Fibroblast of skin of left quadriceps (primary cell): ENCODE data around the gene G6PD.
"Not testable (repeated sequence)": the region's sequence is repeated elsewhere in the genome, so short reads cannot be mapped to it uniquely, and the experiment has no call there.

Experiments
- DNase-seq, 2 experiments: peaks; one replicate each; pipeline ENCODE4 v3.0.0-alpha.2; 2013; ENCODE audit warnings: low read depth in 2 of 2

Gene G6PD

DNA sequence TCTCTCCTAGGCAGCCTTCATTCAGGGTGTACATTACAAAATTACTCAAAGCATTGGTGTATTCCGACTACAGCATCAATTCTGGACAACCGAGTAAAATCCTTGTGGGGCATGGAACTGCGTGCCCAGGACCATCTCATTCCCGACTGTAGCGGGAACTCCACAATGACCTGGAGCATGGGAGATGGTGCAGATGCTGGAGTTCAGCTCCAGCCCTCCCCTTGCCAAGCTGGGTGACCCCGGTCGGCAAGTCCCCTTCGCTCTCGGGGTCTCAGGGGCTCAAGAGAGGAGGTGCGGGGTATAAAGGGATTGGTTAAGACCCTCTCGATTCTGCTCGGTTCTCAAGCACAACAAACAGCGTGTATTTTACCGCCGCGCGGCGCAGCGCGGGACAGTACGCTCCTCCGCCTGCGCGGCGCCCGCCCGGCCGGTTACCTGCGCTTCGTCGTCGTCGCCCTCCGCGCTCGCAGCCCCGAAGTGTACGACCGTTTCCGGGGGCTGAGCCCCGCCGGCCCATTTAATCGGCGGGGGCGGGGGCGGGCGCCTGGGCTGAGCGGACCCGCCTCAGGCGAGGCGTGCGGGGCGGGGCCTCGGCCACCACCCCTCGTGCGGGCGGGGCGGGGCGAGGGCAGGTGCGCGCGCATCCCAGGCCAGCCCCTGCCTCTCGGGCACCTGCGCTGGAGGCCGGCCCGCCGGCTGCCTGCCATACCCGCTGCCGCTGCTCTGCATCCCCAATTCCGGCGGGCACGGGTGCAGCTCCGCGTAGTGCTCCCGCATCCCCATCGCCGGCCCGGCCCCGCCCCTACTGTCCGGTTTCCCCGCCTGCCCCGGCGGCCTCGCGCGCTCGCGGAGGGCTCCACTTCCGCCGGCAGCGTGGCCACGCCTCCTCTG lies at the start of gene G6PD:
TSS of gene G6PD (minus strand) at position 493 of the 891 bp plus-strand sequence. CDS start 691 bp downstream, outside the sequence.
- DNase-seq: peak; percentile 32 to 41

DNA sequence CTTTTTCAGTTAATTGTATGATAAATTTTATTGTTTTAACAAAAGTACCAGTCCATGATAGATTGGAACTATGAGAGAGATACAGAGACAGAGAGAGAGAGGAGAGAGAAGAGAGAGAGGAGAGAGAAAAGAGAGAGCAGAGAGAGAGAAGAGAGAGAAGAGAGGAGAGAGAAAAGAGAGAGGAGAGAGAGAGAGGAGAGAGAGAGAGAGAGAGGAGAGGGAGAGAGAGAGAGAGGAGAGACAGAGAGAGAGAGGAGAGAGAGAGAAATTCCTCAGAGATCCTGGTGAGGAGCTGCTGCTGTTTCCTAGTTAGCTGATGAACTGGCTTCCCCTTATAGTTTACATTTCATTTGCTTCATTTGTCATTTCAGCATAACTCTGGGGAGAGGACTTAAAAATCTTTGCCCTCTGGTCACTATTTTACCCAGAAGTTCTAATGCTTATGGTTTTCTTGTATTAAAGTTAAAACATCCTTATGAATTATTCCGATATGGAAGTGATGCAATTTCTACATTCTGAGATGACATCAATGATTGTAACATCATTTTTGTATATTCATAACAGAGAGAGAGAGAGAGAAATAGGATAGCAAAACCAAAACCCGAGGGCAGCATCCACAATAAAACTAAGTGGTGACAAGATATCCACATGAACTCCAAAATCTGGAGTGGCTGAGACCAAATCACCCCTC lies 49.1 kb upstream of the G6PD start:
- DNase-seq: no peak

DNA sequence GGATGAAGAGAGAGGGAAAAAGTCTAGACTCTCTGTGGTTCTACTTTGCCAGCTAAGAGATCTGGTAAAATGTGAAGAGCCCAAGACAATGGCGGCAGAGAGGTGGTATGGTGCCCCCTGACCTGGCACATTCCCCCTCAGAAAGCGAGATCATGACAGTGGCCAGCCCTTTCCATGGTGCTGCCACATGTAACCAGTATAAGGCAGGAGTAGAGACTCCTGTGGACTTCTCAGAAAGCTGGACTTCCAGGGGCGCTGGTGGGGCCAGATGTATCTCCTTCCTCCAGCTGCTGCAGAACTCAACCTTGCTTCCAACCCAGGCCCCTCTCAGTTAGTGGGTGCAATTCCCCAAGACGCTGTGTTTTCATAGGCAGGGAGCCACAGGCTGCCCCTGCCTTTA lies 47.8 kb upstream of the G6PD start:
- DNase-seq: no peak

DNA sequence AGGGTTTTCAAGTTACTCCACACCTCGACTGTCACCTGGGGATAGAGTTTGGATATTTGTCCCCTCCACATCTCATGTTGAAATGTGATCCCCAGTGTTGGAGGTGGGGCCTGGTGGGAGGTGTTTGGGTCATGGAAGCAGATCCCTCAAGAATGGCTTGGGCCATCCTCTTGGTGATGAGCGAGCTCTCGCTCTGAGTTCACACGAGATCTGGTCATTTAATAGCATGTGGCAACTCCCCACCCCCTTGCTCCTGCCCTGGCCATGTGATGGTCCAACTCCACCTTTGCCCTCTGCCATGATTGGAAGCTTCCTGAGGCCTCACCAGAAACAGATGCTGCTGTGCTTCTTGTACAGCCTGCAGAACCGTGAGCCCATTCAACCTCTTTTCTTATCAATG lies 46.6 kb upstream of the G6PD start:
- no peak for DNase-seq

DNA sequence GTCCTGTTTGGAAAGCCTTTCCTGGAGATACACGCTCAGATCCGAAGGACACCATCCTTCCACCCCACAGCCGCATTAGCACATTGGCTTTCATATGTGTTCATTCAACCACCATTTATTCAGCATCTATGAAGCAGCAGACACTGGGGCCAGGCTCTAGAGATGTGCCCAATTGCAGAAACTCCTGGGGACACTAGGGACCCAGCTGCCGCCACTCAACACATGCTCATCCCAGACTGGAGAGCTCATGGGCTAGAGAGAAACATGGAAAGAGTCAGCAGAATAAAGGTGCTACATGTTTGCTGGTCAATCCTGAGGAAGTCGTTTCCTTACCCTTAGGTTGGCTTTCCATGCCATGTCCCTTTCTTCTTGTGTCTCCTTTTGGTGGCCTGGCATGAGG lies 45.9 kb upstream of the G6PD start:
- DNase-seq: no peak

DNA sequence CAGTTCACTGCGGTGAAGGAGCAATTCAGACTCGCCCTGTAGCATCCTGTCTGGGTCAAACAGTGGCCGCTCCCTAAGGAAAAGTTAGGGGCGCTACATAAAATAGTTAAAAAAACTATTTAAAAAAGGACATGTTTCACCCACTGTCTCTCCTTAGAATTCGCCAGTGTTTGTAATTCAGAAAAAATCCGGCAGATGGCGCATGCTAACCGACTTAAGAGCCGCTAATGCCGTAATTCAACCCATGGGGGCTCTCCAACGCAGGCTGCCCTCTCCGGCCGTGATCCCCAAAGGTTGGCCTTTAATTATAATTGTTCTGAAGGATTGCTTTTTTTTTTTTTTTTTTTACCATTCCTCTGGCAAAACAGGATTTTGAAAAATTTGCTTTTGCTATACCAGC lies 43.8 kb upstream of the G6PD start:
- DNase-seq: not testable (repeated sequence)

DNA sequence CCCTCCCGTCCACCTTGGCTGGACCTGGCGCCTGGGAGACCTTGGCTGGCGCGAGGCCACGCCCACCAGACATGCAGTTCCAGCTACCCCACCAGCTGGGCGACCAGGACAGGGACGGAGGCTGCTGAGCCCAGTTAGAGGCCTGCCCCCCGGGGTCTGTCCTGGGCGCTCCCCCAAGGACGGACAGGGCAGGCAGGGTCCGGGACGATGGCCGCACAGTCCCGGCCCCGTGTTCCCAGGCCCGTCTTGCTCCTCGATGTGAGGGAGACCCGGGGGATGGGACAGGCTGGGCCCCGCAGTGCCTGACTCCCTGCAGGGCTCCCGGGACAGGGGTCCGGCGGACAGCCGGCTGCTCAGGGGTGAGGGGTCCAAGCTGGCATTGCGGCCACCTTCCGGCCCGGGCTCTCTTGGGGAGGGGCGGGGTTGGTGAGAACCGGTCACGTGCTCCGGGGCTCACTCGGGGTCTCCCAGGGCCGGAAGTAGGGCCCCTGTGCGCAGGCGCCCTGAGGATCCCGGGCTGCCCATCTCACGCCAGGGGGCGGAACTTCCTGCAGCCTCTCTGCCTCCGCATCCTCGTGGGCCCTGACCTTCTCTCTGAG lies 38.0 kb upstream of the G6PD start, which contains the start of gene CTAG1A:
TSS of gene CTAG1A (plus strand) at position 549 of the 599 bp plus-strand sequence. CDS start 74 bp downstream, outside the sequence.
- not testable (repeated sequence) for DNase-seq

DNA sequence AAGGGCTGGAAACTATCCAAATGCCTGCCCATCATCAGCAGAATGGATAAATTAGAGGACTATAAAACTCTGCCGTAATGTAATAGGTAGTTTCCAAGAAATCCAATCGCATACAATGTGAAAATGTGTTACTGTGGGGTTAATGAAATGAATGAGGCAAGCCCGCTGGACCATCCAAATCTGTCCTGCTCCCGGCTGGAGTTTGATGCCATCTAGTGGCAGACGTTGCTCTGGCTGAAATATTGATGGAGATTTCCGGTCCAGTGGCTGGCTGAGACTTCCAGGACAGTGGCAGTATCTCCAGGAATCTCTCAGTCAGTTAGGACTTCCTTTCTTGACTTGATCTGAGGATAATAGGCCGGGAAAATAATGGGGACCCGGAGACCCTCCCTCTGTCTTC lies 36.3 kb upstream of the G6PD start:
- not testable (repeated sequence) for DNase-seq

DNA sequence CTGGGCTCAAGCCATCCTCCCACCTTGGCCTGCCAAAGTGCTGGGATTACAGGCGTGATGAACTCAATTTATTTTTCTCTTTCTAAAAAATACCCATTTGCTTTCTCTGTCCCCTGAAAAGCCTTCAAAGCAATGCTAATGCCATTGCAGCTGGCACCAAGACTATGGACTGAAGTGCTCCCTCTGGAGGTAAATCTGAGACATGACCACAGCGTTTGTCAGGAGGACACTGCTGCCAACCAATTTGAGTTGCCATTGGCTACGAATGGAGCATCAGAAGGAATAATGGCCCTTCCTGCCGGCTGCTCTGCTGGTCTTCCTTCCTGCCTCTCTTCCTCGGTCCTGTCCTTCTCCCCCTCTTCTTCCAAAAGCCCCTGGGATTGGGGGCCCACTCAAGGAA lies 28.4 kb upstream of the G6PD start:
- DNase-seq: not testable (repeated sequence)

DNA sequence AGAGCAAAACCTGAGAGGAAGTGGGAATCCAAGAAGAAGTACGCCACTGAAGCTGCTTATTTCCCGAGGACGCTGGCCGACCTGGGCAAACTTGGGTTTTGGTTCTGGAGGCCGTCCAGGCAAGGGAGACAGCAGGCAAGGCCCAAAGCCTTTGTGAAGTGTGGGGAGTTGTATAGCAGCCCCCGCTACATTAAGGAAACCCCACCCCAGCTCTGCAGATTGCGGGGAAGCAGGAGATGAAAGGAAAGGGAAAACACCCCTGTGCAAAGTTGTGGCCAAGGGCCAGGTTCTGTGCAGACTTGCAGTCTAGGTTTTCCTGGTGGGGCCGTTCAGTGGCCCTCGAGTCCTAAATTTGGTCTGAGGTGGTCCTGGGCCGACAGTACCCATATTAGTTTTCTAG lies 26.4 kb upstream of the G6PD start:
- DNase-seq: not testable (repeated sequence)

DNA sequence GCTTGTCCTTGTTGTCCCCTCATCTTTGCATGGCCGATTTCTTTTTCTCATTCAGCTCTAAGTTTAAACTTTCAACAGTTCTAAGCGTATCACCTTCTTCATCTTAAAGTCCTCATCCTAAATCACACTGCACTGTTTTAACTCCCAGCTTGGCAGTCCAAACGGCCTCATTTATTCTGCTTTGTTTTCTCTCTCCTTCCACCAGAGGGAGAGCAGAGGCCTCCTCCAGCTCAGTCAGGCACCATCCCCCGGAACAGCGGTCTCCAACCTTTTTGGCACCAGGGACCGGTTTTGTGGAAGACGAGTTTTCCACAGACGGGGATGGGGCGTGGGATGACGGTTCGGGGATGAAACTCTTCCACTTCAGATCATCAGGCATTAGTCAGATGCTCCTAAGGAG lies 23.7 kb upstream of the G6PD start:
- not testable (repeated sequence) for DNase-seq

DNA sequence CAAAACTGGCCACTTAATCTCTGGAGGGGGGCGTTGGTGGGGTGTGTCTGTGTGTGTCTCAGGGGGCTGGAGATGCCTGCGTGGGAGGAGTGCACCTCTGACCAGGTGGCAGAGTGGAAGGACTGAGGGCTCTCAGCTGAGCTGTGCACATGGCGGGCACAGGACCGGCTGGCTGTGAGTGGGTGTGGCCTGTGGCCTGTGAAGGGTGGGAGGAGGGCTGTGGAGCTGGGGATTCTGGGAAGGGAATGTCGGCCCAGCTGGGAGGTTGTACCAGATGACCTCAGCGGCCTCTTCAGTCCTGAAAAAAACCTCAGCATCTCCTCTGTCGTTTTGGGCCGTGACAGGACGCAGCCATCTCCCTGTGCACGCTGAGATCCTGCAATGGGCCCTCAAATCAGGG lies 15.6 kb upstream of the G6PD start:
- not testable (repeated sequence) for DNase-seq

DNA sequence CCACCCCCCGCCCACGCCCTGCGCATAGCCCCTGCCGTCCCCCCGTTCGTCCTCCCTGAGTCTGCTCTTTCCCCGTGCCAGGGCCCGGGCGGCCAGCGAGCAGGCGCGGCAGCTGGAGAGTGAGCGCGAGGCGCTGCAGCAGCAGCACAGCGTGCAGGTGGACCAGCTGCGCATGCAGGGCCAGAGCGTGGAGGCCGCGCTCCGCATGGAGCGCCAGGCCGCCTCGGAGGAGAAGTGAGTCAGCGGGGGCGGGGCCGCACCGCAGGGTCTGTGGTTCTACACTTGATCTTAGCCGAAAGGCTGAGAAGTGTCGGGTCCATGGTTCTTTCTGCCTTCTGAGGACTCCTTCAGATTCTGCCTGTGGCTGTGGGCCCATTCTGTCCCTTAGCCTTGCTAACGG lies 13.7 kb upstream of the G6PD start:
- DNase-seq: not testable (repeated sequence)

DNA sequence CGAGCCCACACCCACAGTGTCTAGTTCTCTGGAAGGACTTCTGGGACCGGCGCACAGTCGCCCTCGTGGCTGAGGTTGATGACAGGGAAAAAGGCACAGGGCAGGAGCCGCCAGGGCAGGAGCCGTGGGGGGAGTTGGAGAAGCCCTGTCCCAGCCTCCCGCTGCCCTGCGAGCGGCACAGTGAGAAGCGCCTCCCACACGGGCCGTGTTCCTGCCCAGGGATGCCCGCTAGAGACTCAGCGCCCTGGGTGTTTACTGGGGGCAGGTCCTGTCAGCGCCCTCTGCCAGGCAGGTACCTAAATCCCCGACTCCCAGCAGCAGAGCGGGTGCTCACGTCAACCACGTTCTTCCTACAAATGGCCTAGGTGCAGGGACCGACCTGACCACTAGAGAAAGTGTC lies 12.2 kb upstream of the G6PD start:
- DNase-seq: not testable (repeated sequence)

DNA sequence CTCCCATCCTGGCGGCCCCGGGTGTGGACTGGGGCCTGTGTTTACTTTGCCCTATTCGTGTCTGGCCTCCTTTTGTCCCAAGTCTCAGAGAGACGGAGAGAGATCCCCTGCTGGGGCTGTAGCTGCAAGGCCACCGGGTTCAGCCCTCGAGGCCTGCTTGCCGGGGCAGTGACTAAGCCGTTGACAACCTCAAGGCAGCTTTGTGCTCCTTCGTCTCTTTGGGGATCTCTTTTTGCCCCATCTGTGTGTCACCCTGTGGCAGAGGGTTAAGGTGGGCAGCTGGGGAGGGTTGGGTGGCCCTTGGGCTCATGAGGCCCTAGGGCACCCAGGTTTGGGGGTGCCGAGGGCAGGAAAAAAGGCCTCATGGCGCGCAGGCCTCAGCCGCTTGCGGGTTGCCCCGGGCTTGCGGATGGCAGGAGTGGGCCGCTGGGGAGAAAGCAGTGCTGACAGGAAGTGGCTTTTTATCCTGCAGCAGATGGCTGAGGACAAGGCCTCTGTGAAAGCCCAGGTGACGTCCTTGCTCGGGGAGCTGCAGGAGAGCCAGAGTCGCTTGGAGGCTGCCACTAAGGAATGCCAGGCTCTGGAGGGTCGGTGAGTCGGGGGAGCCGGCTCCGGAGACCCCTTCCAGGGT lies 11.5 kb upstream of the G6PD start:
- DNase-seq: not testable (repeated sequence)

DNA sequence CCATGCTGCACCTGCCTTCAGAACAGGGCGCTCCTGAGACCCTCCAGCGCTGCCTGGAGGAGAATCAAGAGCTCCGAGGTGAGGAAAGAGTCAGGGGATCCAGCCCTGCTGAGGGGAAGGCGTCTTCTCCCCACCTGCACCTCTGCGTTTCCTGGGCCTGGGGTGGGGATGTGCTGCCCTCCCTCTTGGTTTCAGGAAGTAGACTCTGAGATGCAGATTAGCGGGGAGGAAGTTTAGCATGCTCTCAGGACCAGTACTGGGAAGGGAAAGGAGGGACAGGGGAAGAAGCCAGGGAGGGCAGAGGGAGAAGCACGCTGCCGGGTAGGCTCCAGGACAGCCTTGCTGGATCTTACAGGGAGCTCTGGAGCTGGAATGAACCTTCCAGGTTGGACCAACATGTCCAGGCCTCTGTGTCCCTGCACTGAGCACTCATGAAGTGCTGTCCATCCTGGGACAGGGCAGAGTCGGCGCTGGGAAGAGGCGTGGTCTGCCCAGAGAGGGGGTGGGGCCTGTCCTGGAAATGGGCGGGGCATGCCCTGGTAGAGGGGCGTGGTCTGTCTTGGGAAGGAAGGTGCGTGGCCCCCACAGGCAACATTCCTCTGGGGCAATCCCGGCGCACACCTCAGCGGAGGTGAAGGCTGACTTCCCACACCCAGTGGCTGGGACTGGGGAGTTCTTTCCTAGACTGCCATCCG lies 5.6 kb upstream of the G6PD start:
- not testable (repeated sequence) for DNase-seq

DNA sequence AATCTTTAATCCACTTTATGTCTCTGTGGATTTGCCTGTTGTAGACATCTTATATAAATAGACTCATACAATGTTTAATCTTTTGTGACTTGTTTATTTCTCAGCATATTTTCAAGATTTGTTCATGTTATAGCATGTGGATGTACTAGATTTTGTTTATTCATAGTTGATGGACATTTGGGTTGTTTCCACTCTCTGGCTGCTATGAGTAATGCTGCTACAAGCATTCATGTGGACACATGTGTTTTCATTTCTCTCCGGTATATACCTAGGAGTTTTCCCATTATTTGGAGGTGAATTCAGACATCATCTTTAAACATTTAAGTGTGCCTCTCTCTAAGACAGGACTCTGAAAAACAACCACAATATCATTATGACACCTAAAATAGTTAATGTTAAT lies 3.1 kb upstream of the G6PD start:
- no peak for DNase-seq

DNA sequence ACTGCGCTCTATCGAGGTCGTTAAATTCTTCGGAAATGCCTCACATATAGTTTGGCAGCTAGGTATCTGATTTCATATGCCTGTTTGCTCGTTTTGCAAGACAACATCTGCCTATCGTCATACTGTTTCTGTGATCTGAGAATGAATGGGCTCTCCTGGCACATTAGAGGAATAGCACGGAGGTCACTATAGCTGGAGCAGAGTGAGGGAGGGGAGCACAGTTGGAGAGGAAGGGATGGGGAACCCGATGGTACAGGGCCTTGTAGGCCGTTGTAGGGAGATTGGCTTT lies 1.3 kb upstream of the G6PD start:
- no peak for DNase-seq

DNA sequence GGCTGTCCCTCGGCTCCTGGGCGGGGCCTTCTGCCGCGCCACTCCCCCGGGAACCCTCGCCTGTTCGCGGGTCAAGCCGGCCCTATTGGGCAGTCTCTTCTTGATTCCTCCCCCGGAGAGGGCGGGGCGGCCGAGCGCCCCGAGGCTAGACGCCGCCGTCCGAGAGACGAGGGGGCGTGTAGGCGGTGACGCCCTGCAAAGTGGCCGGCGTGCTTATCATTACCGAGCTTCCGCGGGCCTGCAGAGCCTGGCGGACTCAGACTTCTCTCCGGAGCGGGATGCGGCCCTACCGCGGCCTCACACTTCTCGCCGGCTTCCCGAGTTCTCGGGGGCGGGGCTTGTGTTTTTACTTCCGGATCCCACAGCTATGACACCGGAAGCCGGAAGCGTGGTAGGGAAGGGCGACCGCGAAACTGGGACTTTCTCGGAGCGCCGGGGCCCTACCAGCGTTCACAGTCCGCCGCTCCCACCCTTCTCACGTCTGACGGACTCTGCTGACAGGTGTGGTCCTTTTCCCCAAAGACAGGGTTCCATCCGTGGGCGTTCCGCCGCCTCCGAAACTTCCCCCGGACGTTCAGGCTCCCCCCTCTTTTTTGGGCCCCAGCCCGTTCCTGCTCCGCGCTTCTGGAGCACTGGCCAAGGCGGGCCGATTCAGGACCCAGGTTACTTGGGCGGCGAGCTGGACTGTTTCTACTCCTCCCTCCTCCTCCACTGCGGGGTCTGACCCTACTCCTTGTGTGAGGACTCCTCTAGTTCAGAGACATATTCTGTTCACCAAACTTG lies 790 bp upstream of the G6PD start, which contains the start of gene IKBKG:
TSS of gene IKBKG (plus strand) at position 376 of the 783 bp plus-strand sequence. CDS start 4,383 bp downstream, outside the sequence.
- DNase-seq: peak; percentile 77 to 80

DNA sequence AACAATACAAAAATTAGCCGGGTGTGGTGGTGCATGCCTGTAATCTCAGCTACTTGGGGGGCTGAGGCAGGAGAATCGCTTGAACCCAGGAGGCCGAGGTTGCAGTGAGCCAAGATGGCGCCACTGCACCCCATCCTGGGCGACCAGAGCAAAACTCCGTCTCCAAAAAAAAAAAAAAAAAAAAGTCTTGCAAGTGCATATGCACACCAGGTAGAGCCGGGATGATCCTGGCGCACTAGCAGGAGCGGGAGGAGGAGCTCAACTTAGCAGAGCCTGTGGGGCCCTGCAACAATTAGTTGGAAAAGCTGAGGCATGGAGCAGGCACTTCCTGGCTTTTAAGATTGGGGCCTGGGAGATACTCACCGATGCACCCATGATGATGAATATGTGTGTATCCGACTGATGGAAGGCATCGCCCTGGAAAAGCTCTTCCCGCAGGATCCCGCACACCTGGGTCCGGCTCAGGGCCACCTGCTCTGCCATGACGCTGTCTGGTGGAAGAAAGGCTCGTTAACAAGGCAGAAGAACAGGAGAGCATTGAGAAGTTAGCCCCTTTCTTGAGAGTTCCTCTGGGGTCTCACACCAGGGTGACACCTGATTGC lies 872 bp downstream of the G6PD start:
- no peak for DNase-seq
